NCI-H1092 treated with DMSO at 0.1 percent for 48 hours (cell line): ENCODE measurements around the gene ATM.
"Not testable (repeated sequence)": the region's sequence is repeated elsewhere in the genome, so short reads cannot be mapped to it uniquely, and the experiment has no call there.

ENCODE experiments used
- DNase-seq: peaks from one replicate; lab custom pipeline; 2025; lab: John Stamatoyannopoulos, UW

Gene ATM

DNA sequence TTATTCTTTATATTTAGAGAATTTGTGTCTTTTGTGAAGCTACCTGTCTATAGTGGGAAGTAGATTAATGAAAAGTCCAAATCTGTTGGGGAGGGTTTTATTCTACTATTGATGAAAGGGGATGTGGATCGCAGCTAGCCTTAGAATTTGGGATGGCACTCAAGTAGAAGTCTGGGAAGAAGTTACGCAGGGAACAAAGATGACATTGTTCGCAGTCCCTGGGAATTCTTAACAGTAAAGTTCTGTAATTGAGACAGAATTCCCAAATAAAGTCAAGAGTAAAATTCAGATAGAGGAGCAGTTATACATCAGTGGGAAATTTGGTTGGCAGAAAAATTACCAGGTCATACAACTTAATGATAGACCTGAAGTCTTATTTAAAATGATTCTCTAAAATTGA lies 64.1 kb downstream of the ATM start:
- no peak for DNase-seq

GRCh38 chr11:108289066-108289465 lies 66.2 kb downstream of the ATM start:
- DNase-seq: not testable (repeated sequence)

GRCh38 chr11:108289699-108290098 lies 66.8 kb downstream of the ATM start:
- DNase-seq: no peak

GRCh38 chr11:108293229-108293628 lies 70.4 kb downstream of the ATM start:
- DNase-seq: no peak

DNA sequence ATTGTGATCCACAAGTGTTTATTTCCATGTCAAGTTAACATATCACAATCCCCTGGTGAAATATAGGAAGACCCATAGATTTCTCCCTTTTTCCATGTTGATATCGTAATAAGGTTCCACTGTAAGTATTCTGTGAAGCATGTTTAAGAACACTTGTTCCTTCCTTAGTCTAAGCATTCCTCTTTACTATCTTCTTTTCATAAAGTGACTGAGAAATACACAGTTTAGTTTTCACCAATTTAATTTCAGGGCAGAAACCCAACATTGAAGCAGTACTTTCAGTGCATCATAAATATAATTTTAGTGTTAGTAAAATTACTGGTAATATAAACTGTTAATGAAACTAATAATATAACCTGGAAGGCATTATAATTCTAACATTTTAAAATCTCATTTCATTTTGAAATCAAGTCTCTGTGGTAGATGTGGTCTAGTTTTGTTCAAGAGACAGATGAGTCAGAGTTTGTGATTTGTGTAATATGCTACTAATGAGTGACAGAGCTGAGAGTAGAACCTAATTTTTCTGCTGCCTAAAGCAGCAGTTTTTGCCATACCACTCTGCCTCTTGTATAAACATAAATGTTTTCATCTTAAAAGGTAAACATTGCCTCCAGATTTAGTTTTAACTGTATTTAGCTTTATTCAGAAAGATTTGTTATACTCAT lies 79.4 kb downstream of the ATM start:
- DNase-seq: no peak

GRCh38 chr11:108307751-108308150 lies 84.9 kb downstream of the ATM start:
- no peak for DNase-seq

GRCh38 chr11:108313444-108313843 lies 90.6 kb downstream of the ATM start:
- DNase-seq: no peak

GRCh38 chr11:108316061-108316460 lies 93.2 kb downstream of the ATM start:
- DNase-seq: no peak

DNA sequence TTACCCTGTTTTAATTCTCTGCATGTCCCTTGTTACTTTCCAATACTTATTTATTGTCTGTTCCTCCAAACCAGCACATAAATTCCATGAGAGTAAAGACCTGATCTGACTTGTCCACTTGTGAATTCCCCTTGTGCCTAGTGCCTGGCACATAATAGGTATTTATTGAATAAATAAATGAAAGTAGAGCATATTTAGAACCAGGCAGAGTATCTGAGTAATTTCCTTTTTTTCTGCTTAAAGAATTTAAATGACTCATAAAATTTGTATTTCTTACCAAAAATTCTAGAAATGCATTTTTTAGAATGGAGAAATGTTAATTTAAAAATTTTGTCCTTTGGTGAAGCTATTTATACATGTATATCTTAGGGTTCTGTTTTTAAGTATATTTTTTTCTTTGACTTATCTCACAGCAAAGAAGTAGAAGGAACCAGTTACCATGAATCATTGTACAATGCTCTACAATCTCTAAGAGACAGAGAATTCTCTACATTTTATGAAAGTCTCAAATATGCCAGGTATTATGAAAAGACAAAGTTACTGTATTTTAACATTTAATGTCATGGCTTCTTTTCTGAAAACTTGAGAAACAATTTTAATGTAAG lies 96.8 kb downstream of the ATM start:
- DNase-seq: no peak

- DNase-seq: no peak
Measured at GRCh38 chr11:108322666-108323065, 99.8 kb downstream of the ATM start.

GRCh38 chr11:108324587-108324986 lies 101.7 kb downstream of the ATM start:
- no peak for DNase-seq

DNA sequence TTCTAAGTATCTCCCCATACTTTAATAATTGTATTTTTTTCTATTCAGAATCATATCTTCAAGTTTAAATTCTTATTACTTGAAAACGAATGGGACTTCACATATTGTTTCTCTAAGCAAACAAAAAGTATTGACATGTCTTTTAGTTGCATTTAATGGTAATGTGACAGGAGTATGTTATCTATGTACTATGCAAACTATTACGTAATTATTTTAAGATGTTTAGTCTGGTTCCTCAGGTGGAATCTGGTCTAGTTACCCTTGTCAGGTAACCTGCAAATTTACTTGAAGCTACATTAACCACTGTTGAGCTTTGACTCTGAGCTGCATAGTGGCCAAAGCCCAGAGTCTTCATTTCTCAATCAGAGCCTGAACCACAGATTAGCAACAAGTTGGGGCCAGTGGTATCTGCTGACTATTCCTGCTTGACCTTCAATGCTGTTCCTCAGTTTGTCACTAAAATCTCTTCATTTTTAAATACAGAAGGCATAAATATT lies 110.6 kb downstream of the ATM start:
- no peak for DNase-seq

DNA sequence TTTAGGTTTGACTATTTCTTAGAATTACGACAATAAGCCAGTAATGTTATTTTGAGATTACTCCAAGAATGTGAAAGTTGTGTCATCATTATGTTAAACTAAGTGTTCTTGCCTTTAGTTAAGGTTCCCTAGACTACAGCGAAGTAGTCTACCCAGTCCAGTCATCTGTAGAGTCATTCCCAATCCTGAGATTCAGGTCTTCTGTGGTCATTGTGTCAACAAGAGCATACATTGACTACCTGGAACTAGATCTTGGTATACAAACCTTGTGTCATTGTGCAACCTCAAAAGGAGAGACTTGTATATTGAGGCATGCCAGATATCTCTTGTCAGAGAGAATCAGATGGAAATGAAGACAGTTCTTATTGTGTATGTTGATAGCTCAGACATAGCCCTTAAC lies 115.9 kb downstream of the ATM start:
- DNase-seq: no peak

GRCh38 chr11:108340973-108341372 lies 118.1 kb downstream of the ATM start:
- no peak for DNase-seq

DNA sequence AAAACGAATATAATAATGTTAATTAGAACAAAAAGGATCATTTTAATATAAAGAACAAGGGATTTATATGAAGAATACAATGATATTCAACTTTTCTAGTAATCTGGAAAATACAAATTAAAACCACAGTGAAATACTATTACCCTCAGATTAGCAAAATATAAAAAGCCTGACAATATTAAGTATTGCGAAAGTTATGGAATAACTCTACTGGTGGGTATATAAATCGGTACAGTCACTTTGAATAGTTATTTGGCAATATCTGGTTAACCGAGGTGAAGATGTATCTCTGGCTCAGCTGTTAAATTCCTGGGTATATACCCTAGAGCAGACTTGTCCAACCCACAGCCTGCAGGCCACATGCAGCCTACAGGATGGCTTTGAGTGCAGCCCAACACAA lies 118.8 kb downstream of the ATM start:
- no peak for DNase-seq

DNA sequence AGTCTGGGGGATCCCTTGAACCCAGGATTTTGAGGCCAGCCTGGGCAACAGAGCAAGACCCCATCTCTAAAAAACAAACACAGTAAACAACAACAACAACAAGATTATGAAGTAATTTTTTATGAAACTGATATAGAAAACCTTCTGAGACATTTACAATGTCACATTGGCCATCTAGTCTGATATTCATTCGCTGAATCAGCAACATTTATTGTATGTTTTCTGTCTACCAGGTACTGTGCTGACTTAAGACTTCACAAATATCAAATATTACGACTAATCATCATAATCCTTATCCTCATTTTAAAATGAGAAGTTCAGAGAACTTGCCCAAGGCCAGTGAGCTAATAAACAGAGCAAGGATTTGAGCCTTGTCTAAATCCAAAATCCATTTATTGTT lies 120.8 kb downstream of the ATM start:
- no peak for DNase-seq

DNA sequence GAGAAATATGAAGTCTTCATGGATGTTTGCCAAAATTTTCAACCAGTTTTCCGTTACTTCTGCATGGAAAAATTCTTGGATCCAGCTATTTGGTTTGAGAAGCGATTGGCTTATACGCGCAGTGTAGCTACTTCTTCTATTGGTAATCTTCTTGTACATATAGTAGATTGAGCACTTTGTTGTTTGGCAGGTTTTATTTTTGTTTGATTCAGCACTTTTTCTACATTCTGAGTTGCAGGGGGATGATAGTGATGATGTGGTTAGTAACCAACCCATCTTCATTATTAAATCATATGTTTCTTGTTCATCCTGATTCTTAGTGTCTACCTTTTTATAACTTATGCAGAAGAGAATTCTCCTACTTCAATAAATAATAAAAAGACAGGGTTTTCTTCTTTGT lies 122.9 kb downstream of the ATM start:
- no peak for DNase-seq

- DNase-seq: no peak
Measured at GRCh38 chr11:108346451-108346850, 123.6 kb downstream of the ATM start.

DNA sequence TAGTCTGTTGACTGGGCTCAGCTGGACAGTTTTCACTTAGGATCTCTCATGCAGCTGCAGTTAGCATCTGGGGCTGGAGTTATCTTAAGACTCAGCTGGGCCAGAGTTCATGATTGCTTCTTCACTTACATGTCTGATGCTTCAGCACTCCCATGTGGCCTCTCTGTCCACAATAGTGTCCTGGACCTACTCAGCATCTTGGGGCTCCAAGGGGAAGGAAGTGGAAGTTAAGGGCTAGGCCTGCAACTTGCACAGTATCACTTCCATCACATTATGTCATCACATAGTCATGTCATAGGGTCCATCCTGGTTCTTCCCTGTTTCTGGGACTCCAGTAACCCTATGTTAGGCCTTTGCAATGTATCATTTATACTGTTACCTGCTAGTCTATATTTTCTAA lies 128.6 kb downstream of the ATM start:
- DNase-seq: no peak

DNA sequence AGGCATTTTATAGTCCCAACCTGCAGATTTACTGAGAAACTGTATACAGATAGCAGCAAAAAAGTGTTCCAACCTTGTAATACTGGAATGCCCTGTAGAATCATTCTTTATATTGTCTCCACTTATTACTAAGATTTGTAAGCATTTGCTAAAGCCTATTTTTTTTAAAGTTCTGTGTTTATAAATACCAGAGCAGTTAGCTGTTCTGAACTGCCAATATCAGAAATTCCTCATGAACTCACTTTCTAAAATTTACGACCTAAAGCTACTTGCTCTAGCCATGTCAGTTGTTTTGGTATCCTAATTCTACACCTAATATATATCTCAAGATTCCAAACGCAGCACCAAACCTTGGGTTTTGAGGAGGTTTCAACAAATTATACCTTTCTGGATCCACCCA lies 141.3 kb downstream of the ATM start:
- DNase-seq: no peak

DNA sequence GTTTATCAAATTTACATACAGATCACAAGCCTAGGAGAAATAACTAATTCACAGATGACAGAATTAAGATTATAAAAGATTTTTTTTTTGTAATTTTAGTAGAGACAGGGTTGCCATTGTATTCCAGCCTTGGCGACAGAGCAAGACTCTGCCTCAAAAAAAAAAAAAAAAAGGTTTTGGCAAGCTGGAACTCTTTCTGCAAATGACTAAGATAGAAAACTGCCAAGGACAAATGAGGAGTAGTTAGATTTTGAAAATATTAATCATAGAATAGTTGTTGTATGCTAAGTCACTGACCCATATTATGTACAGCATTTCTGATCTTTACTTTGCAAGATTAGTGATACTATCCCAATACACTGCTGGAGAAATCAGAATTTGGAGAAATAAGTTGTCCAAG lies 145.3 kb downstream of the ATM start:
- no peak for DNase-seq

DNA sequence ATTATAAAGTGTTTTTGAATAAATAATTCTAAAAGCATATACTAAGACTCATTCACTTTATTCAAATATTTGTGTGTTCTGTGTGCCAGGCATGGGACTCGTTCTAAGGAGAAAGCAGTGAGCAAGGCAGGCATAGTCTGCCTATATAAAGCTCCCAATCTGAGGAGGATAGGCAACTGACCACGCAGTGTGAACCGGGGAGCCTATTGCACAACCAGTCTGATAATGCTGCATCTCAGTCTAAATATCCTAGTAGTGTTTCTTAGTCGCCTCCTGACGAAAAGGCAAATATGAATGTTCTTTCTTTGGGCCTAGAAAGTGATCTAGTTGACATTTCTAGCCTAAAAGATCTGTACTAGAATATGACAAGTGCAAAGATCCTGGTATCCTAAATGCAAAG lies 146.2 kb downstream of the ATM start:
- no peak for DNase-seq

DNA sequence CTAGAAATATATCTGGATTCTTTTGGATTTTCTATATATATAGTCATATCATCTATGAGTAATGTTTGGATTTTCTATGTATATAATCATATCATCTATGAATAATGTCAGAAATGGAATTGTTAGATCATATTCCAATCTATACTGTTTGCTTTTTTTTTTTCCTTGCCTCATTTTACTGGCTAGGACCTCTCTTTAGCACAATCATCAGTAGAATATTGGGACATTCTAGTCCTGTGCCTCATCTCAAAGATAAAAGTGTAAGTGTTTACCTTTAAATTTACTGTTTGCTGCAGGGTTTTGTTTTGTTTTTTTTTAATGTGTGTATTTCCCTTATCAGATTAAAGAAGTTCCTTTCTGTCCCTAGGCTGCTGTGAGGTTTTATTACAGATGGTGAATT lies 147.4 kb downstream of the ATM start:
- no peak for DNase-seq

- no peak for DNase-seq
Measured at GRCh38 chr11:108370990-108371389, 148.1 kb downstream of the ATM start.
